Activated CD8-positive, alpha-beta memory T cell treated with anti-CD3 and anti-CD28 coated beads, Interleukin-2, amount 50 U/mL, for 48 hours (primary cell): ENCODE data around the gene UQCC3.
A peak's percentile ranks its signal among the peaks of the same experiment; 100 is the strongest.
"Not testable (repeated sequence)": the region's sequence is repeated elsewhere in the genome, so short reads cannot be mapped to it uniquely, and the experiment has no call there.

Experiments used
- DNase-seq: peaks from one replicate; pipeline ENCODE4 v3.0.0-alpha.2; 2020

Gene UQCC3

GRCh38 chr11:62671608-62672389 lies at the start of gene UQCC3, which contains the start of gene LBHD1:
TSS of gene UQCC3 (plus strand) at chr11:62671673. CDS start at chr11:62671746, 73 bp downstream.
TSS of gene LBHD1 (minus strand) at chr11:62672267. CDS start at chr11:62670031, 2,236 bp downstream.
- DNase-seq = peak; percentile 89

DNA sequence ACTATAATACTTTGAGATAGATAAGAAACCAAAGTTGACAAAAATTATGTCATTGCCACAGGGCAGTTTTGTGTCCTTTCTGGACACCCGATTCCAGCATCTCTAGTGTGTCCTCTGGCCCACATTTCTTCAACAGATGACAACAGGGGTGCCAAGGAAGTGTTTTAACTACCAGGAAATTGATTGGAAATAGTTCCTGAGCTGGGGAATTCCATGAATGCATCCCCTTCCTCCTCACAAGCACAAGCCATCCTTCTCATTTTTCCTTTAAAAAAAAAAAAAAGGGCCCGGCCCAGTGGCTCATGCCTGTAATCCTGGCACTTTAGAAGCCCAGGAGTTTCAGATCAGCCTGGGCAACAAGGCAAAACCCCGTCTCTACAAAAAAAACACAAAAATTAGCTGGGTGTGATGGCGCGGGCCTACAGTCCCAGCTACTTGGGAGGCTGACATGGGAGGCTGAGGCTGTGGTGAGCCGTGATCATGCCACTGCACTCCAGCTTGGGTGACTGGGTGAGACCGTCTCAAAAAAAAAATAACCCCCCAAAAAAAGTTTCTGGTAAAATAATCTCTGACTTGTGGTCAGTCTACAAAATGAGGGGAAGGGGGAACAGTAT lies 48.9 kb upstream of the UQCC3 start:
- DNase-seq = no peak

GRCh38 chr11:62627713-62628112 lies 43.8 kb upstream of the UQCC3 start:
- DNase-seq = no peak

DNA sequence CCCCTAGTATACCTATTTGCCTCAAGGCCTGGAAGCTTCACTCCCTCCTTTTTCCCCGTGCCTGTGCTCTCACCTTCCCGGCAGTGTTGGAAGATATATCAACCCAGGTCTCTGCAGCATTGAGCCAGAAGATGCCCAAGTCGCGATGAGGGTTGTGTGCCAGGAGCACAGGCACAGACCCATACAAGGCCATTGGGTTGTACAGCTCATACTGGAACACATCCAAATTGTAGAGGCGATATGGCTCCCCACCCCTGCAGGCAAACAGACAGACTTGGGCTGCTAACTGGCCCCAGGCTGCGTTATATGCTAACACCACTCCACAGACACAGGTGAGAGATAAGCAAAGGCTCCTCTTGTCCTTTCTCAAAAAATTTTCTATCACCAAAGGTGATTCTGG lies 39.0 kb upstream of the UQCC3 start:
- DNase-seq = no peak

DNA sequence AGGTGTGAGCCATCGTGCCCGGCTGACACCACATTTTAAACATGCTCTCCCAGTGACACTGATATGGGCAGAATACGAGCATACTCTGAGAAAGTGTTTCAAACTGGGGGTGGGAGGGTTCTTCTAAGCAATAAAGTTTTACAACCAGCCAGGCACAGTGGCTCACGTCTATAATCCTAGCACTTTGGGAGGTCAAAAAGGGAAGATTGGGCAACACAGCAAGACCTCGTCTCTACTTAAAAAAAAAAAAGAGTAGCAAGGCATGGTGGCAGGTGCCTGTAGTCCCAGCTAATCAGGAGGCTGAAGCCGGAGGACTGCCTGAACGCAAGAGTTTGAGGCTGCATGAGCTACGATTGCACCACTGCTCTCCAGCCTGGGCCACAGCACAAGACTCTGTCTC lies 27.3 kb upstream of the UQCC3 start:
- DNase-seq = no peak

GRCh38 chr11:62645671-62645945 lies 25.9 kb upstream of the UQCC3 start:
- DNase-seq = no peak

DNA sequence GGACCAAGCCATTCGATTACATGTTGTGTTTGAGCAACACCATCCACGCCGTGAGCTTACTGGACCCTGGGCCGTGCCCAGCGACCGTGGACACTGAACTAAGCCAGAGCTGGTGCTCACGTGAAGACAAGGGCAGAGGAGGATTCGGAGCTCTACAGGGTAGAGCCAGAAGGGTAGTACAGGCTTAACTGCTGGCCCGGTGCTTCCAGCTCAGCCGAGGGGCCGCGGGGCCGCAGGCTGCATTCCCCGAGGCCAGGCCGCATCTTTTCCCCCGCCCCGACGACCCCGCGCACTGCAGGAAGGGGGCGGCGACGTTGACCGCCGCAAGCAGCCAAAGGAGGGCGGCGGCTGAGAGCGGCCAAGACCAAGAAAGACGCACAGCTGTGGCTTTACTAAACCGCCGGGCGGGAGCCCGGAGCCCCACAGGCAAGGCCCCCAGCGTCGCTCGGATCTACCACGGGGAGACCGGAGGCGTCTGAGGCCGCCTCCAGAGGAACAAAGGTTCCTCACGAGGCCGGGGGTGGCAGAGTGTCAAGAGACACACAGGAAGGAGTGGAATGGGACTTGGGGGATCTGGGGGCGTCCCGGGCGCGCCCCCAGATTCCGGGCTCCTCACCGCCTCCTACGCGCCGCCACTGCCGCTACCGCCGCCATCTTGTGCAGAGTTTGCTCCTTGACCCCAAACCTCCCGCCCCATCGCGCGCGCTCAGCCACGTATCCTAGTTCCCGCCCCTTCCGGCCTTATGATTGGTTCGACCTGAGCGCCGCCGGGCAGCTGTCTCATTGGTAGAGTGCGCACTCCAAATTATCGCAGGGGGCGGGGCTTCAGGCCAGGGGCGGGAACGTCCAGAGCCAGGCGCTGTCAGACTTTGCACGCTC lies 25.3 kb upstream of the UQCC3 start, which contains the start of gene GANAB:
TSS of gene GANAB (minus strand) at position 668 of the 879 bp plus-strand sequence. CDS start at position 654, 14 bp downstream.
- peak; percentile 99 for DNase-seq

DNA sequence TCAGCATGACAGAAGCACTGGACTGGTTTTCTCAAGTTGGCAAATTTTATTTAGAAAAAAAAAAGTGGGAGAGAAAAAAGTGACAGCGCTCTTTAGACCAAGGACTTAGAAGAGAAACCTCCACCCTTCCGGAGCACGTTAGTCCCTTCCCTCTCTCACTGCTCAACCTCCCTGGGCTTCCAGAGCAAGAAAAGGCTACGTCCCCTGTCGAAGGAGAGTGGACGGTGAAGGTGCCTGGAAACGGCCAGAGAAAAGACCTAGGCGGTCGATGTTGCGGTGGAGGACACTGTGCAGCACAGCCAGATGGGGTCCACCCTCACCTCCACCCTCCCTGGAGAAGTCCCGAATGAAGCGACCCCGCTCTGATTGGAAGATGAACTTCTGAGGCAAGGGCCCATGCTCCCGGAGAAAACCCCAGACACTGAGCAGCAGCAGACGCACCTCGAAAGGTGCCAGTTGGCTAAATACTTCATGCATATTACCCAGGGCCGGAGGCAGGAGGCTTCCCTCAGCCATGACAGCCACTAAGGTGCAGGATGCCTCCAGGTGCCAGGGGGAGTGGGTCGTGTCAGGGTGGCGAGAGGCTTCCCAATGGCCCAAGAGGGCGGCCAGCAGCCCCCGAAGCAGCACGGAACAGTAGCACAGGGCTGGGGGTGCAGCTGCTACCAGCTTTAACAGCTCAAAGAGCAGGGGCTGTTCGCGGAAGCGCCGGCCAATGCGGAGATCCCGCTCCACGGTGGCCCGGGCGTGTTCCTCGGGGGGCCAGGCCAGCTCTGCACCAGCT lies 24.5 kb upstream of the UQCC3 start:
- no peak for DNase-seq

GRCh38 chr11:62647609-62648005 lies 23.9 kb upstream of the UQCC3 start:
- no peak for DNase-seq

DNA sequence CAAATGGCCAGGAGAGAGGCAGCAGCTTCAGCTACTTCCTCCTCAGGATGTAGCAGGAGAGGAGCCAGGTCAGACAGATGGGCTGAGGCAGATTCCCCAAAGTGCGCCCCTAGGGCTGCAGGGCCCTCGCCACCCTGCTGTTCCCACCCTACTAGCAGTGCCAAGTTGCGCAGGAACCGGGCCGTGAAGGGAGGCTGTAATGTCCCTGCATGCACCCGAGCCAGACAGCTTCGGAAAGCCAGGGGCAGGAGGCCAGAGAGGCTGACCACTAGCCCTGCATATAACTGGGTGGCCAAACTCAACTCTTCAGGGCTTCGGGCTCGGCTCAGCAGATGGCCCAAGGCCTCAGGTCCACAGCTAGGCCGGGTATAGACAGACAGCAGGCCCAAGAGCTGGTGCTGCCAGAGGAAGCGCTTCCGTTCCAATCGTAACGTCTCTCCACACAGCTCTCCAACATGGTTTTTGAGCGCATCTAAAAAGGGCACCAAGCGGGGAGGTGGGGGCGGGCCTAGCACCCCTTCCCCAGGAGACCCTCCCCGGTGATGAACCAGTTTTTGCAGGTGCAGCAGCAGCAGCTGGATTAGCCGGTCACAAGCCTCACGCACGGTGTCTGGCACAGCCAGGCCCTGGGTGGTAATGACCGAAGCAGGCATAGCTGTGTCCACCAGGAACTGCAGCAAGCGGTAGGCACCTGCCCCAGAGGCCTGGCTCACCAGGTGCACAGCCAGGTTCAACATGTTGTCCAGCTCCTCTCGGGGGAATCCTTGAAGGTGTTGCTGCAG lies 23.1 kb upstream of the UQCC3 start:
- no peak for DNase-seq

DNA sequence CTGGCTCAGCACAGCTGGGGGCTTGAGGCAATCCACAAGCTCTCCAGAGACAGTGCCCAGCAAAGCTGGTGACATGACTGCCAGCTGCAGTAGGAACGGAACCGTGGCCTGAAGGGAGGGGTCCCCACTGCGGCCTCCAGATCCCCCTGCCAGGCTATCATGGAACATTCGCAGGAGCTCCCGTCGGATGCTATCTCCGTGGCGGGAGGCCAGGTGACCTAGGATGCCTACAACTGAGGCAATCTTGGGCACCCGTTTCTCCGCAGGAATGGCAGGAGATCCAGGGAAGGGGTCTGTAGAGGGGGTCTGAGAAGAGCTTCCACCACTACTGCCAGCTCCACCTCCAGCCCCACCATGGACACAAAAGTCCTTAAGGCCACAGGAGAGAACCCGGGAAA lies 22.5 kb upstream of the UQCC3 start:
- DNase-seq = no peak

- no peak for DNase-seq
Observed at GRCh38 chr11:62649486-62649885, 22.0 kb upstream of the UQCC3 start.

DNA sequence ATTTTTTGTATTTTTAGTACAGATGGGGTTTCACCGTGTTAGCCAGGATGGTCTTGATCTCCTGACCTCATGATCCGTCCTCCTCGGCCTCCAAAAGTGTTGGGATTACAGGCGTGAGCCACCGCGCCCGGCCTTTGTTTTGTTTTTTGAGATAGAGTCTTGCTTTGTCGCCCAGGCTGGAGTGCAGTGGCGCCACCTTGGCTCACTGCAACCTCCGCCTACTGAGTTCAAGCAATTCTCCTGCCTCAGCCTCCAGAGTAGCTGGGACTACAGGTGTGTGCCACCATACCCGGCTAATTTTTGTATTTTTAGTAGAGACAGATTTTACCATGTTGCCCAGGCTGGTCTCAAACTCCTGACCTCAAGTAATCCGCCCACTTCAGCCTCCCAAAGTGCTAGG lies 21.2 kb upstream of the UQCC3 start:
- DNase-seq = not testable (repeated sequence)

GRCh38 chr11:62652161-62653006 lies 19.1 kb upstream of the UQCC3 start:
- no peak for DNase-seq

GRCh38 chr11:62654297-62654696 lies 17.2 kb upstream of the UQCC3 start:
- DNase-seq = no peak

- no peak for DNase-seq
Observed at GRCh38 chr11:62656796-62657429, 14.6 kb upstream of the UQCC3 start.

DNA sequence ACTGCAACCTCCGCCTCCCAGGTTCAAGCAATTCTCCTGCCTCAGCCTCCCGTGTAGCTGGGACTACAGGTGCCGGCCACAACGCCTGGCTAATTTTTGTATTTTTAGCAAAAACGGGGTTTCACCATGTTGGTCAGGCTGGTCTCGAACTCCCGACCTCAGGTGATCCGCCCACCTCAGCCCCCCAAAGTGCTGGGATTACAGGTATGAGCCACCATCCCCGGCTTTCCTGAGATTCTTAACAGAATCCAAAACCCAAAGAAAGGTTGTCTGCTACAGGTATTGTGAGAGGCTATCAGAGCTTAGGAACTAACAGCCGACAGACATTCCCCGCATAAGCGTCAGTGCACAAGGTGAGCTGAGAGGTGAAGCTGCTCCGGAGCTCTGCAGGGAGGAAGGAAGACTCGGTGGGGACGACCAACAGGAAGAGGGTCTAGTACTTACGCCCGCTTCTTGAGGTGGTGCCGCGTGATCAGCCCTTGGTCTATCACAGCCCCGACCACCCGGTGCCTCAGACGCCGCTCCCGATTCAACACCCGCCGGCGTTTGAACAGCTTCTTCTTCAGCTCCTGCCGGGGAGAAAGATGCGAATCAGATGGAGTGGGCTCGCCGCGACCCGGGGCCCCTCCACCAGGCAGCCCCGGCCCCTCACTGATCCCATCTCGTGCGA lies 6.9 kb upstream of the UQCC3 start:
- no peak for DNase-seq

GRCh38 chr11:62665075-62665598 lies 6.3 kb upstream of the UQCC3 start, which contains the start of the genes C11orf98 and CSKMT:
TSS of gene C11orf98 (minus strand) at chr11:62665210. CDS start at chr11:62665169, 41 bp downstream.
TSS of gene CSKMT (plus strand) at chr11:62665312. CDS start at chr11:62665880, 568 bp downstream.
- DNase-seq = peak; percentile 99

GRCh38 chr11:62665599-62666258 lies 5.7 kb upstream of the UQCC3 start:
- DNase-seq = peak; percentile 87
